Measurements from ENCODE around the gene ASH1L. TPM values are rescaled to one million over a fixed set of nuclear protein-coding genes. Genes with fewer than 3 reads are reported as not detected.

ASH1L gene
- total and polyA plus RNA-seq, 9 of the 15 experiments (the other 6 are each of a cell fraction or from before 2014, with no cell fraction given) = 2.0 to 23.3 (median 14.6) TPM

DNA sequence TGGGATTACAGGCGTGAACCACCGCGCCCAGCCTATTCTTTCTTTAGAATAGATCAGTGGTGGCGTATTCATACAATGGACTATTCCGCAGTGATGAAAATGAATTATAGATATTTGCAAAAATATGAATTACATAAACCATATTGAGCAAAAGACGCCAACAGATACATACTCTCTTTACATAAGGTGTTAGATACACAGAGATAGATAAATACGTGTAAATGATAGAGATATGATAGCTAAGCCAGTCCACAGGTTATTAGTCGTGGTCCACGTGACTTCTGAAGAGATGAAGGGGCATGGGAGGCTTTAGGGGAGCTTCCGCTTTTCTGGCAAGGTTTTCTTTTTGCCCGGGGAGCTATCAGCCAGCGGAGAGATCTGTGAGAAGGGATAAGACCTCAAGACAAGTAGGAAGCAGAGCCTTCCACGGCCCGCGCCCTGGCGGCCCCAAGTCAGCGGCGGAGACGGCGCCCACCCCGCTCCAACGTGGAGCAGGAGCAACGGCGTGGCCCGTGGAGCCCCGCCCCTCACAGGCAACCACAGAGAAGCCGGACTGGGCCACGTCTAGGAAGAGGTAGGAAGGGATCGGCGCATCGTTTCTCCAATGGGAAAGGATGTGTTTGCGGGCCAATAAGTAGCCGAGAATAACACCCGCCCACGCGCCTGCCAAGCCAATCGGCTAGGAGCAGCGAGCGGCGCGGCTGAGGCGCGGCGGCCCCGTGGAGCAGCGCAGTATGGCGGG lies 47.1 kb upstream of the ASH1L start, which contains the start of gene MSTO1 (continued):
- no peak for TF ChIP-seq KAT2B (IDR thresholded peaks at IDR 0.05; ENCODE audit: low read depth, low read length)
- no peak for TF ChIP-seq ZNF79 (CRISPR knock-in tag; IDR thresholded peaks at IDR 0.05; ENCODE audit: low read depth)
- TF ChIP-seq, protein P1, sequence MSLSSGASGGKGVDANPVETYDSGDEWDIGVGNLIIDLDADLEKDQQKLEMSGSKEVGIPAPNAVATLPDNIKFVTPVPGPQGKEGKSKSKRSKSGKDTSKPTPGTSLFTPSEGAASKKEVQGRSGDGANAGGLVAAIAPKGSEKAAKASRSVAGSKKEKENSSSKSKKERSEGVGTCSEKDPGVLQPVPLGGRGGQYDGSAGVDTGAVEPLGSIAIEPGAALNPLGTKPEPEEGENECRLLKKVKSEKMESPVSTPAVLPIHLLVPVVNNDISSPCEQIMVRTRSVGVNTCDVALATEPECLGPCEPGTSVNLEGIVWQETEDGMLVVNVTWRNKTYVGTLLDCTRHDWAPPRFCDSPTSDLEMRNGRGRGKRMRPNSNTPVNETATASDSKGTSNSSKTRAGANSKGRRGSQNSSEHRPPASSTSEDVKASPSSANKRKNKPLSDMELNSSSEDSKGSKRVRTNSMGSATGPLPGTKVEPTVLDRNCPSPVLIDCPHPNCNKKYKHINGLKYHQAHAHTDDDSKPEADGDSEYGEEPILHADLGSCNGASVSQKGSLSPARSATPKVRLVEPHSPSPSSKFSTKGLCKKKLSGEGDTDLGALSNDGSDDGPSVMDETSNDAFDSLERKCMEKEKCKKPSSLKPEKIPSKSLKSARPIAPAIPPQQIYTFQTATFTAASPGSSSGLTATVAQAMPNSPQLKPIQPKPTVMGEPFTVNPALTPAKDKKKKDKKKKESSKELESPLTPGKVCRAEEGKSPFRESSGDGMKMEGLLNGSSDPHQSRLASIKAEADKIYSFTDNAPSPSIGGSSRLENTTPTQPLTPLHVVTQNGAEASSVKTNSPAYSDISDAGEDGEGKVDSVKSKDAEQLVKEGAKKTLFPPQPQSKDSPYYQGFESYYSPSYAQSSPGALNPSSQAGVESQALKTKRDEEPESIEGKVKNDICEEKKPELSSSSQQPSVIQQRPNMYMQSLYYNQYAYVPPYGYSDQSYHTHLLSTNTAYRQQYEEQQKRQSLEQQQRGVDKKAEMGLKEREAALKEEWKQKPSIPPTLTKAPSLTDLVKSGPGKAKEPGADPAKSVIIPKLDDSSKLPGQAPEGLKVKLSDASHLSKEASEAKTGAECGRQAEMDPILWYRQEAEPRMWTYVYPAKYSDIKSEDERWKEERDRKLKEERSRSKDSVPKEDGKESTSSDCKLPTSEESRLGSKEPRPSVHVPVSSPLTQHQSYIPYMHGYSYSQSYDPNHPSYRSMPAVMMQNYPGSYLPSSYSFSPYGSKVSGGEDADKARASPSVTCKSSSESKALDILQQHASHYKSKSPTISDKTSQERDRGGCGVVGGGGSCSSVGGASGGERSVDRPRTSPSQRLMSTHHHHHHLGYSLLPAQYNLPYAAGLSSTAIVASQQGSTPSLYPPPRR (CRISPR knock-in tag; IDR thresholded peaks at IDR 0.05; ENCODE audit: borderline replicate concordance) = no peak
- TF ChIP-seq SRSF3 (IDR thresholded peaks at IDR 0.05; ENCODE audit: insufficient read depth, low read length) = no peak
- no peak for TF ChIP-seq NCOA2 (IDR thresholded peaks at IDR 0.05; ENCODE audit: partially characterized antibody in 2 of 2)
- TF ChIP-seq, protein P2, sequence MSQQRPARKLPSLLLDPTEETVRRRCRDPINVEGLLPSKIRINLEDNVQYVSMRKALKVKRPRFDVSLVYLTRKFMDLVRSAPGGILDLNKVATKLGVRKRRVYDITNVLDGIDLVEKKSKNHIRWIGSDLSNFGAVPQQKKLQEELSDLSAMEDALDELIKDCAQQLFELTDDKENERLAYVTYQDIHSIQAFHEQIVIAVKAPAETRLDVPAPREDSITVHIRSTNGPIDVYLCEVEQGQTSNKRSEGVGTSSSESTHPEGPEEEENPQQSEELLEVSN (IDR thresholded peaks at IDR 0.05; ENCODE audit: borderline replicate concordance in 1 of 2, extremely low read depth in 1 of 2, insufficient read depth in 1 of 2, insufficient read length in 1 of 2, low read depth in 1 of 2, low read length in 1 of 2, poor library complexity in 1 of 2, severe bottlenecking in 1 of 2) = peak; percentile 55 to 65
- TF ChIP-seq MIER1 (IDR thresholded peaks at IDR 0.05; ENCODE audit: low read depth) = 0 out of 2 replicates have a peak, but pooled peaks have one; percentile 41
- no peak for TF ChIP-seq NR1H2 (CRISPR knock-in tag; IDR thresholded peaks at IDR 0.05)
- TF ChIP-seq BCL6 (CRISPR knock-in tag; IDR thresholded peaks at IDR 0.05) = no peak
- no peak for TF ChIP-seq ZNF253 (CRISPR knock-in tag; conservative IDR thresholded peaks at IDR 0.05)
- TF ChIP-seq, protein P3, sequence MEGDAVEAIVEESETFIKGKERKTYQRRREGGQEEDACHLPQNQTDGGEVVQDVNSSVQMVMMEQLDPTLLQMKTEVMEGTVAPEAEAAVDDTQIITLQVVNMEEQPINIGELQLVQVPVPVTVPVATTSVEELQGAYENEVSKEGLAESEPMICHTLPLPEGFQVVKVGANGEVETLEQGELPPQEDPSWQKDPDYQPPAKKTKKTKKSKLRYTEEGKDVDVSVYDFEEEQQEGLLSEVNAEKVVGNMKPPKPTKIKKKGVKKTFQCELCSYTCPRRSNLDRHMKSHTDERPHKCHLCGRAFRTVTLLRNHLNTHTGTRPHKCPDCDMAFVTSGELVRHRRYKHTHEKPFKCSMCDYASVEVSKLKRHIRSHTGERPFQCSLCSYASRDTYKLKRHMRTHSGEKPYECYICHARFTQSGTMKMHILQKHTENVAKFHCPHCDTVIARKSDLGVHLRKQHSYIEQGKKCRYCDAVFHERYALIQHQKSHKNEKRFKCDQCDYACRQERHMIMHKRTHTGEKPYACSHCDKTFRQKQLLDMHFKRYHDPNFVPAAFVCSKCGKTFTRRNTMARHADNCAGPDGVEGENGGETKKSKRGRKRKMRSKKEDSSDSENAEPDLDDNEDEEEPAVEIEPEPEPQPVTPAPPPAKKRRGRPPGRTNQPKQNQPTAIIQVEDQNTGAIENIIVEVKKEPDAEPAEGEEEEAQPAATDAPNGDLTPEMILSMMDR (IDR thresholded peaks at IDR 0.05 in 2 of 3, conservative IDR thresholded peaks at IDR 0.05 in 1 of 3; ENCODE audit: insufficient read depth in 2 of 3, low read depth in 1 of 3, low read length in 3 of 3) = no peak
- peak; percentile 69; the same call in 1 of the 2 replicates for TF ChIP-seq GABPB1 (CRISPR knock-in tag; IDR thresholded peaks at IDR 0.05)
- TF ChIP-seq MCM5 (IDR thresholded peaks at IDR 0.05; ENCODE audit: low read depth) = no peak
- peak; percentile 56 for TF ChIP-seq POLR2AphosphoS5 (IDR thresholded peaks at IDR 0.05; ENCODE audit: control insufficient read depth, insufficient read depth, low read depth, low read length)
- no peak for TF ChIP-seq ZNF644 (tag; IDR thresholded peaks at IDR 0.05; ENCODE audit: low read depth)
- no peak for TF ChIP-seq NR4A1 (CRISPR knock-in tag; IDR thresholded peaks at IDR 0.05)
- no peak for TF ChIP-seq NR4A1 (tag; IDR thresholded peaks at IDR 0.05)
- TF ChIP-seq ARNT (IDR thresholded peaks at IDR 0.05) = peak; percentile 29 to 40; a peak in 2 of 4 replicates
- TF ChIP-seq HNRNPL (IDR thresholded peaks at IDR 0.05; ENCODE audit: low read depth, low read length) = no peak
